ENCODE measurements around the gene NUDT11.

DNA sequence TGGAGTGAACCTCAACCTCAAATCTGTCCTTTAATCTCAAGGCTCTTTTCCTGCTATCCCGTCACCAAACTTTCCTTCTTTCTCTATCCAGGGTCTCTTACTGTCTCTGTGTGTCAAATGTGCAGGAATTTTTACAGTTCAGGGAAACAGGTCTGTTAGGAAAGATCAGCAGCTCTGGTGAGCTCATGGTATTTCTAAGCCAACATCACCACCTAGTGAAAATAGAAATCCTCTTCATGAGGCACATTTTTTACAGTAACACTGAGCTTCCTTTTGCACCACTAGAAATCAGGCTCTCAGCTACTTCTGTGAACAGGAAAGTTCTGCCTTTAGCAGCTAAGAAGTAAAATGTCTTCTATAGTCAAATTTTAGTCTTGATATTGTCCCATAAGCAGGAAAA, 39.6 kb downstream of the NUDT11 start:
- TF ChIP-seq, protein P1, sequence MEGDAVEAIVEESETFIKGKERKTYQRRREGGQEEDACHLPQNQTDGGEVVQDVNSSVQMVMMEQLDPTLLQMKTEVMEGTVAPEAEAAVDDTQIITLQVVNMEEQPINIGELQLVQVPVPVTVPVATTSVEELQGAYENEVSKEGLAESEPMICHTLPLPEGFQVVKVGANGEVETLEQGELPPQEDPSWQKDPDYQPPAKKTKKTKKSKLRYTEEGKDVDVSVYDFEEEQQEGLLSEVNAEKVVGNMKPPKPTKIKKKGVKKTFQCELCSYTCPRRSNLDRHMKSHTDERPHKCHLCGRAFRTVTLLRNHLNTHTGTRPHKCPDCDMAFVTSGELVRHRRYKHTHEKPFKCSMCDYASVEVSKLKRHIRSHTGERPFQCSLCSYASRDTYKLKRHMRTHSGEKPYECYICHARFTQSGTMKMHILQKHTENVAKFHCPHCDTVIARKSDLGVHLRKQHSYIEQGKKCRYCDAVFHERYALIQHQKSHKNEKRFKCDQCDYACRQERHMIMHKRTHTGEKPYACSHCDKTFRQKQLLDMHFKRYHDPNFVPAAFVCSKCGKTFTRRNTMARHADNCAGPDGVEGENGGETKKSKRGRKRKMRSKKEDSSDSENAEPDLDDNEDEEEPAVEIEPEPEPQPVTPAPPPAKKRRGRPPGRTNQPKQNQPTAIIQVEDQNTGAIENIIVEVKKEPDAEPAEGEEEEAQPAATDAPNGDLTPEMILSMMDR (IDR thresholded peaks at IDR 0.05) = no peak
- no peak for TF ChIP-seq HOXA7 (CRISPR knock-in tag; IDR thresholded peaks at IDR 0.05)
- no peak for TF ChIP-seq EHMT2 (IDR thresholded peaks at IDR 0.05; ENCODE audit: low read depth)
- no peak for TF ChIP-seq SMC3 (IDR thresholded peaks at IDR 0.05)
- TF ChIP-seq POLR2A (IDR thresholded peaks at IDR 0.05; ENCODE audit: low read length) = no peak
- TF ChIP-seq MYC (IDR thresholded peaks at IDR 0.05; ENCODE audit: borderline replicate concordance, low read length) = no peak
- no peak for TF ChIP-seq HDAC2 (IDR thresholded peaks at IDR 0.05)
- no peak for TF ChIP-seq MAFK (IDR thresholded peaks at IDR 0.05; ENCODE audit: partially characterized antibody)
- no peak for TF ChIP-seq RCOR1 (IDR thresholded peaks at IDR 0.05; ENCODE audit: low read depth, low read length)
- TF ChIP-seq JUNB (IDR thresholded peaks at IDR 0.05) = no peak
